Progenitor cell of endocrine pancreas (in vitro differentiated cells): Measurements from ENCODE around the gene KCNE4. TPM values are rescaled to one million over a fixed set of nuclear protein-coding genes. Genes with fewer than 3 reads are reported as not detected.

Experiments used
- DNase-seq: peaks from one replicate; pipeline ENCODE4 v3.0.0; 2021; ENCODE audit warnings: low spot score; ENCODE audit not compliant: unreplicated experiment
- H3K27ac Mint-ChIP-seq: 2 replicates; pipeline ENCODE4 v1.8.0; 2021; ENCODE audit warnings: mild to moderate bottlenecking, moderate library complexity, mixed read lengths
- H3K27me3 Mint-ChIP-seq: 2 replicates; pipeline ENCODE4 v1.8.0; 2021; ENCODE audit warnings: mixed read lengths
- H3K36me3 Mint-ChIP-seq: 2 replicates; pipeline ENCODE4 v1.8.0; 2022; ENCODE audit warnings: mixed read lengths; ENCODE audit not compliant: insufficient read depth
- H3K4me1 Mint-ChIP-seq: 2 replicates; pipeline ENCODE4 v1.8.0; 2021; ENCODE audit warnings: low read depth, mixed read lengths
- H3K4me3 Mint-ChIP-seq: 2 replicates; pipeline ENCODE4 v1.8.0; 2021; ENCODE audit warnings: low read depth, mild to moderate bottlenecking, moderate library complexity, mixed read lengths
- H3K9me3 Mint-ChIP-seq: 2 replicates; pipeline ENCODE4 v1.8.0; 2021; ENCODE audit warnings: low read depth, mixed read lengths
- CTCF ChIP-seq: fragments of 200-600 bp; sonication (generic); IDR thresholded peaks from one replicate; pipeline ENCODE4 v1.5.0; 2021; ENCODE audit warnings: antibody characterized with exemption, mild to moderate bottlenecking; ENCODE audit not compliant: unreplicated experiment
- total RNA-seq: library from RNA; stranded (reverse); gene quantifications from 2 replicates; pipeline ENCODE4 v1.2.1, GENCODE V29; 2021

KCNE4 gene
- total RNA-seq, 1 donor from 2014 or later = 0.72 TPM

GRCh38 chr2:223041527-223042109 lies 10.4 kb upstream of the KCNE4 start:
- Mint-ChIP-seq H3K36me3 (no peaks in the 10 kb centered on the region), H3K27me3 (peaks cover 6% of the 10 kb centered on the region), H3K4me3 (no peak overlapping the region), H3K27ac (peak overlapping the region; percentile 72), H3K4me1 (peaks cover 31% of the 10 kb centered on the region), H3K9me3 (no peaks in the 10 kb centered on the region)
- no peak for TF ChIP-seq CTCF
- DNase-seq = peak; percentile 28

GRCh38 chr2:223042284-223042683 lies 9.7 kb upstream of the KCNE4 start:
- TF ChIP-seq CTCF = no peak
- Mint-ChIP-seq H3K27ac (no peak overlapping the region), H3K4me3 (no peak overlapping the region), H3K4me1 (peaks cover 24% of the 10 kb centered on the region), H3K9me3 (no peaks in the 10 kb centered on the region), H3K36me3 (no peaks in the 10 kb centered on the region), H3K27me3 (peaks cover 7% of the 10 kb centered on the region)
- no peak for DNase-seq

GRCh38 chr2:223042704-223043118 lies 9.3 kb upstream of the KCNE4 start:
- TF ChIP-seq CTCF = no peak
- no peak overlapping the region for H3K27ac Mint-ChIP-seq
- no peak for DNase-seq
- peaks cover 21% of the 10 kb centered on the region for H3K4me1 Mint-ChIP-seq
- peaks cover 7% of the 10 kb centered on the region for H3K27me3 Mint-ChIP-seq
- H3K9me3 Mint-ChIP-seq = no peaks in the 10 kb centered on the region
- no peak overlapping the region for H3K4me3 Mint-ChIP-seq
- H3K36me3 Mint-ChIP-seq = no peaks in the 10 kb centered on the region

GRCh38 chr2:223043164-223043941 lies 8.6 kb upstream of the KCNE4 start:
- Mint-ChIP-seq H3K36me3 (no peaks in the 10 kb centered on the region), H3K4me1 (peaks cover 19% of the 10 kb centered on the region), H3K9me3 (no peaks in the 10 kb centered on the region), H3K27ac (no peak overlapping the region), H3K27me3 (peaks cover 7% of the 10 kb centered on the region), H3K4me3 (no peak overlapping the region)
- TF ChIP-seq CTCF = no peak
- DNase-seq = no peak

GRCh38 chr2:223044092-223044836 lies 7.7 kb upstream of the KCNE4 start:
- Mint-ChIP-seq H3K4me3 (no peak overlapping the region), H3K27ac (no peak overlapping the region), H3K36me3 (no peaks in the 10 kb centered on the region), H3K9me3 (no peaks in the 10 kb centered on the region), H3K4me1 (peaks cover 14% of the 10 kb centered on the region), H3K27me3 (peaks cover 7% of the 10 kb centered on the region)
- no peak for TF ChIP-seq CTCF
- no peak for DNase-seq
